Measurements from ENCODE around the gene ZMIZ1. TPM values are rescaled to one million over a fixed set of nuclear protein-coding genes. Genes with fewer than 3 reads are reported as not detected.

Gene ZMIZ1
- total and polyA plus RNA-seq, 8 donors: 63.1 to 87.2 (median 76.8) TPM

- peaks cover 40 to 96% of the 10 kb centered on the region in 2 donors for H3K4me1 ChIP-seq
- no peaks in the 10 kb centered on the region for H3K36me3 ChIP-seq
- H3K27me3 ChIP-seq: no peaks in the 10 kb centered on the region
- TF ChIP-seq CTCF (IDR thresholded peaks at IDR 0.05): no peak
- ATAC-seq (no peak), DNase-seq (no peak)
- no peaks in the 10 kb centered on the region for H3K9me3 ChIP-seq
- no peak overlapping the region for H3K27ac ChIP-seq
- intact Hi-C loops (cut with DNase I): no loop called here
- H3K4me3 ChIP-seq: no peak overlapping the region
Observed at GRCh38 chr10:79089632-79090031, 20.9 kb downstream of the ZMIZ1 start.

DNA sequence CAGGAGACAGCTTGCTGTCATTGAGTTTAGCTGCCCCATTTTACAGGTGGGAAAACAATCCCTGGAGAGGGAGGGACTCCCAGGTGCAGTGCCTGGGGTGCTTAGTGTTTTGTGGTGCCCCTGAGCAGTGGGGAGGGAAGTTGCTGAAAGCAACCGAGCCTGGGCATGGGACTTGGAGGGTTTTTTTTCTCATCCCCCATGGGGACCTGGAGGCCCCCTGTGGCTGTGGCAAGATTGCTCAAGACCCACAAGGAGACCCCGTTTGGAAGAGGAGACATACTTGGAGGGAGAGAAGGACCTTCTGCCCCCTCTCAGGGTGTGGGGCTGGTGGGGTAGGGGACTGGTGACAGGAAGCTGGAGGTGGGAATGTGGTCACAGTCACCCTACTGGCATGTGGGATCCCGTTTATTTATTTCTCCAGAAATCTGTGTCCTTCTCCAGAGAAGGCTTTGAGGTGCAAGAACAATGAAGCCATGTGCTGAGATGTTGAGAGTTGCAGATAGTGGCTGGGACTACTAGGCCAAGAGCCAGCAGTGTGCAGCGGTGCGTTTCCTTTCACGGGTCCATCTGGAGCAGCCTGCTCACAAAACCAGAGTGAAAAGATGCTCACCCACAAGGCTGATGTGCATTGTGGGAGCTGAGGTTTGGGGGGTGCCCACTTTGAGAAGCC is 21.5 kb downstream of the ZMIZ1 start:
- Histone ChIP-seq H3K27ac (peak overlapping the region in 1 of 2 donors; percentile 13), H3K9me3 (no peaks in the 10 kb centered on the region), H3K4me3 (no peak overlapping the region), H3K36me3 (no peaks in the 10 kb centered on the region), H3K27me3 (no peaks in the 10 kb centered on the region), H3K4me1 (peaks cover 40 to 96% of the 10 kb centered on the region in 2 donors)
- intact Hi-C loops (cut with DNase I): no loop called here
- ATAC-seq (no peak), DNase-seq (peak in 1 of 4 donors; percentile 24)
- TF ChIP-seq CTCF (IDR thresholded peaks at IDR 0.05): no peak

- intact Hi-C loops (cut with DNase I): no loop called here
- Histone ChIP-seq H3K4me1 (peaks cover 33 to 94% of the 10 kb centered on the region in 2 donors), H3K27ac (no peak overlapping the region), H3K9me3 (no peaks in the 10 kb centered on the region), H3K4me3 (no peak overlapping the region), H3K27me3 (no peaks in the 10 kb centered on the region), H3K36me3 (no peaks in the 10 kb centered on the region)
- ATAC-seq: no peak
- no peak for TF ChIP-seq CTCF (IDR thresholded peaks at IDR 0.05)
- no peak for DNase-seq
Observed at GRCh38 chr10:79092292-79092896, 23.6 kb downstream of the ZMIZ1 start.

- Histone ChIP-seq H3K27me3 (no peaks in the 10 kb centered on the region), H3K4me3 (no peak overlapping the region), H3K4me1 (peaks cover 24 to 87% of the 10 kb centered on the region in 2 donors), H3K9me3 (no peaks in the 10 kb centered on the region), H3K36me3 (no peaks in the 10 kb centered on the region), H3K27ac (peak overlapping the region; percentile 19 to 31)
- intact Hi-C loops (cut with DNase I): no loop called here
- TF ChIP-seq CTCF (IDR thresholded peaks at IDR 0.05): no peak
- ATAC-seq (peak; percentile 72), DNase-seq (peak in 2 of 4 donors; percentile 51 to 60)
Observed at GRCh38 chr10:79093658-79094411, 25.1 kb downstream of the ZMIZ1 start.

All from left lung (tissue), 10 donors.